Colonic mucosa (tissue), 4 donors: ENCODE results near the gene MARCHF11. TPM values are rescaled to one million over a fixed set of nuclear protein-coding genes. Genes with fewer than 3 reads are reported as not detected.

Experiments used
- DNase-seq: peaks from one replicate; pipeline ENCODE4 v3.0.0-alpha.2; 2020
- H3K27ac ChIP-seq: fragments of 200-600 bp; one replicate; pipeline ENCODE4 v1.8.0; 2021
- H3K27me3 ChIP-seq: fragments of 200-600 bp; one replicate; pipeline ENCODE4 v1.8.0; 2021
- H3K36me3 ChIP-seq: fragments of 200-600 bp; one replicate; pipeline ENCODE4 v1.8.0; 2021
- H3K4me1 ChIP-seq: fragments of 200-600 bp; one replicate; pipeline ENCODE4 v1.8.0; 2021; ENCODE audit warnings: mild to moderate bottlenecking
- H3K4me3 ChIP-seq: fragments of 200-600 bp; one replicate; pipeline ENCODE4 v1.8.0; 2021
- H3K9ac ChIP-seq, 2 donors: one replicate each; pipeline ENCODE4 v1.7.0; 2013; ENCODE audit warnings: control low read depth in 2 of 2, low read depth in 2 of 2, low read length in 2 of 2
- H3K9me3 ChIP-seq: fragments of 200-600 bp; one replicate; pipeline ENCODE4 v1.8.0; 2021
- intact Hi-C: fragments of 100-400 bp; cut with DNase I; formaldehyde crosslinking; loops from one replicate; pipeline ENCODE4 v1.14.1; 2022
- total RNA-seq, 2 donors: library from RNA; stranded (reverse); fragmentation: NEBNext Ultra II Directional in 1 of 2; extraction: Animal tissue kit (Norgen Biotek cat#: 25700) in 1 of 2; gene quantifications; one replicate each; pipeline ENCODE4 v1.2.1, GENCODE V29; 2021
- TF ChIP-seq, protein P1 (sequence below): fragments of 200-600 bp; IDR thresholded peaks from one replicate; pipeline ENCODE4 v1.8.0; 2022; ENCODE audit warnings: antibody characterized with exemption, mild to moderate bottlenecking
- donor health status: healthy.
- donor health status: DM: no; HTN: no; CAD: no.
- donor health status: DM: no; HTN: no; CAD: no.

MARCHF11 gene
- total RNA-seq, 2 donors from 2014 or later = not detected

DNA sequence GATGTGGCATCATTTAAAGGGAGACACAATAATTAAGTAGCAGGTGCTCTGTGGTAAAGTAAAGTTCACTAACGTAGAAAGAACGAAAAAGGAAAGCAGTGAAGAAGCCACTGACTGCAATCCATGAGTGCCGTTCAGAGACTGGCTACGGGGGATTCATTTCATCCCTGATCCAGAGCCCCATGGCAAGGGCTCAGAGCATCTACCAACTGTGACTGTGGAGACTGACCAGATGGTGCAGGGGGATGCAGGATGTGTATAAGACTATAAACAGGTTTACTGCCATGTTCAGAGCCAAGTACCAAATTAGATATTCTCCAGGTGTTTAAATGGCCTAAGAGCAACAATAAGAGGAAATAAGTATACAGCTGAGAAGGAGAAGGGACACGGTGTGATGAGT is 47.7 kb downstream of the MARCHF11 start:
- Histone ChIP-seq H3K9ac (no peak overlapping the region), H3K4me3 (no peak overlapping the region), H3K4me1 (no peaks in the 10 kb centered on the region), H3K9me3 (no peaks in the 10 kb centered on the region), H3K27ac (no peak overlapping the region), H3K27me3 (no peaks in the 10 kb centered on the region), H3K36me3 (no peaks in the 10 kb centered on the region)
- no peak for DNase-seq
- intact Hi-C loops = no loop called here
- TF ChIP-seq, protein P1, sequence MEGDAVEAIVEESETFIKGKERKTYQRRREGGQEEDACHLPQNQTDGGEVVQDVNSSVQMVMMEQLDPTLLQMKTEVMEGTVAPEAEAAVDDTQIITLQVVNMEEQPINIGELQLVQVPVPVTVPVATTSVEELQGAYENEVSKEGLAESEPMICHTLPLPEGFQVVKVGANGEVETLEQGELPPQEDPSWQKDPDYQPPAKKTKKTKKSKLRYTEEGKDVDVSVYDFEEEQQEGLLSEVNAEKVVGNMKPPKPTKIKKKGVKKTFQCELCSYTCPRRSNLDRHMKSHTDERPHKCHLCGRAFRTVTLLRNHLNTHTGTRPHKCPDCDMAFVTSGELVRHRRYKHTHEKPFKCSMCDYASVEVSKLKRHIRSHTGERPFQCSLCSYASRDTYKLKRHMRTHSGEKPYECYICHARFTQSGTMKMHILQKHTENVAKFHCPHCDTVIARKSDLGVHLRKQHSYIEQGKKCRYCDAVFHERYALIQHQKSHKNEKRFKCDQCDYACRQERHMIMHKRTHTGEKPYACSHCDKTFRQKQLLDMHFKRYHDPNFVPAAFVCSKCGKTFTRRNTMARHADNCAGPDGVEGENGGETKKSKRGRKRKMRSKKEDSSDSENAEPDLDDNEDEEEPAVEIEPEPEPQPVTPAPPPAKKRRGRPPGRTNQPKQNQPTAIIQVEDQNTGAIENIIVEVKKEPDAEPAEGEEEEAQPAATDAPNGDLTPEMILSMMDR = no peak

DNA sequence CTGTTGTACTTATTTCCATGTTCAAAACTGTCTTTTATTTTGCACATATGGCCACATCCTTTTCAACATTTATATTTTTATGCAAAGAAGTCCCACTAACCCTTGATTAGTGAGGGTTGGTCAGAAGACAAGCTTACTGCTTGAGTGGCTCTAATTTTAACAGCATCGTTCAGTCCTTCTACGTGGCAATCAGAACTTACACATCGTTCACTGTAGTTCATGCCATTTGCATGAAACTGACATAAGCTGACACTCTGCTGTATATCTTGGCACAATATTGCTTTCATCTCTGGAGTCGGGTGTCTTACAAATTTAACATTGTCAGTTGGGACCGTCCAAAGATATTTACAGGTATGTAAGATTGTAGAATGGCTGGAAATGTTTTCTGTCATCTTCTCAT is 50.6 kb downstream of the MARCHF11 start:
- H3K4me3 ChIP-seq = no peak overlapping the region
- H3K9ac ChIP-seq = no peak overlapping the region
- no peaks in the 10 kb centered on the region for H3K4me1 ChIP-seq
- intact Hi-C loops = no loop called here
- TF ChIP-seq, protein P1 = no peak
- no peaks in the 10 kb centered on the region for H3K27me3 ChIP-seq
- DNase-seq = no peak
- H3K36me3 ChIP-seq = no peaks in the 10 kb centered on the region
- no peaks in the 10 kb centered on the region for H3K9me3 ChIP-seq
- no peak overlapping the region for H3K27ac ChIP-seq

DNA sequence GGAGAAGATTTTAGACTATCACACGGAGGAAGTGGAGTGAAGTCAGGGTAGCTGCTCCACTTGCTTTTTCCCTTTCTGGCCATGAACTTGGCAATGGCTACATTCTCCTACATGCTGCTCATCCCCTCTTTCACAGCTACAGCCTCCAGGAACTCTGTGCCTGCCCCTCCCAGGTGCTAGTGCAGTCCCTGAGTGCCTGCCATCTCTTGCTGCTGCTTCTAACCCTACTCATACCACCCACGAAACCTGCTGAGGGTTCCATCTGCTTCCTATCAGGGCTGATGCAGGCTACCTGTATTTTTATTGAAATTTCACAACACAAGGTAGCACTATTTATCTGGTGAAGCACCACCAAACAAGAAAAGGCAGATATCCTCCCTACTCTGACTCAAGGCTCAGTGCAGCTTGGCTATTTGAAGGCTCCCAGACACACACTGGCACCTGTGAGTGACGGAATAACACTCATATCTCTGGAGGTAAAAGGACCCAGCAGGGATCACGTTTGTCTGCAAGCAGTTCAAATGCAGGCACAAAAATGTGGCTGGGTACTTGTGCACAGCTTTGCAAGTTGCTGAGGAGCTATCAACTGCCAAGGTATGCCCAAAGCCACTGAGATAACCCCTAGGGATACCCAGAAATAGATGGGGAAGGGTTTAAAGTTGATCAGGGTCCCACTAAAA is 51.6 kb downstream of the MARCHF11 start:
- DNase-seq = no peak
- TF ChIP-seq, protein P1 = no peak
- Histone ChIP-seq H3K4me1 (no peaks in the 10 kb centered on the region), H3K27me3 (no peaks in the 10 kb centered on the region), H3K9ac (no peak overlapping the region), H3K36me3 (no peaks in the 10 kb centered on the region), H3K27ac (no peak overlapping the region), H3K4me3 (no peak overlapping the region), H3K9me3 (no peaks in the 10 kb centered on the region)
- intact Hi-C loops = no loop called here

DNA sequence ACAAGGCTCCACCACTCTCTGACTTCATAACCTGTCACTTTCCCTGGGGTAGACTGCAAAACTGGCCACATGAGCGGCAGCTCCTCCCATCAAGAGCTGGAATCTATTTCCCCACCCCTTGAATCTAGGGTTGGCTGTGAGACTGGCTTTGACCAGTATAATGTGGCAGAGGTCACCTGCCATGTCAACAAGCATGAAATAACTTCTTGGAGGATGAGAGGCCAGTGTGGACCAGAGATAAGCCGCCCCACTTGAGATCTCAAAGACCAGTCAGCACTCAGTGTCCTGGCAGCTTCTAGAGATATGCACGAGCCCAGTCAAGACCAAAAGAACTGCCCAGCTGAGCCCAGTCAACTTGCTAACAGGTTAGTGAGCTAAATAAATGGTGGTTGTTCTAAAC is 59.0 kb downstream of the MARCHF11 start:
- no peak for DNase-seq
- Histone ChIP-seq H3K27me3 (no peaks in the 10 kb centered on the region), H3K4me3 (no peak overlapping the region), H3K9ac (no peak overlapping the region), H3K4me1 (no peaks in the 10 kb centered on the region), H3K9me3 (no peaks in the 10 kb centered on the region), H3K27ac (no peak overlapping the region), H3K36me3 (no peaks in the 10 kb centered on the region)
- TF ChIP-seq, protein P1 = no peak
- intact Hi-C loops = no loop called here

DNA sequence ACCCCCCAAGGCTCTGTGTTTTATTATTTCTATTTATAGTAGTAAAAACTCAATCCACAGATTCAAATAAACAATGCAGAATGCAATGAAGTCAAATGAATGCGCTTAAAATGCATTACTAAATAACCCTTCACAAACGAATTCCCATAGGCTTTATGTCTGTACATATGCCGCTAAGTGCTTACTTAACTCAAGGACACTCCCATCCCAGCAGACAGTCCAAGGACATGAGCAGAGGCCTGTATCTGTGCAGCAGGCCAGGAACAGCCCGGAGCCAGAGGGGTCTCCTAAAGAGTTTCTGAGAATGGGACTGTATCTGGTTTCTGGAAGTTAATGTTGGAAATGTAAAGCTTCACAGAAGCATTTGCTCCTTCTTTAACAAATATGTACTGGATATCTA is 59.8 kb downstream of the MARCHF11 start:
- Histone ChIP-seq H3K4me1 (no peaks in the 10 kb centered on the region), H3K9ac (no peak overlapping the region), H3K4me3 (no peak overlapping the region), H3K27me3 (no peaks in the 10 kb centered on the region), H3K27ac (no peak overlapping the region), H3K36me3 (no peaks in the 10 kb centered on the region), H3K9me3 (no peaks in the 10 kb centered on the region)
- intact Hi-C loops = no loop called here
- no peak for DNase-seq
- TF ChIP-seq, protein P1 = no peak
